ENCODE measurements around the gene APOH. TPM values are rescaled to one million over a fixed set of nuclear protein-coding genes. Genes with fewer than 3 reads are reported as not detected.

The APOH gene
- total and polyA plus RNA-seq, 4 donors, result 0.39 to 15.4 (median 4.8) TPM

DNA sequence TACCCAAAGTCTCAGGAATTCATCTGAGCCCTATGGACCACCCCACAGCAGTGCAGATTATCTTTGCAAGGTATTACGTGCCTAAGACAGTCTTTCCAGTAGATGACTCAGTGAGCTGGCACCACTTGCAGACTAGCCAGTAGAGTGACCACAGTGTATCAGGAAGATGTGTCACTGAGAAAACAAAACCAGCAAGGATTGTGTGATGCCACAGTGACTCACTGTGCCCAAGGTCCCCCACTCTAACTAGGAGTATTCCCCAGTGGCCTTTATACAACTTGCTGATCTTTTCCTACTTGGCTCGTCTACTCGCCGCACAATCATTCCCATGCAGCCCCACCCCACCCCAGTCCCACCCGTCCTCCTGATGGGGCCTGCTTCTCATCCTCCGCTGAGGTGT, 46.4 kb upstream of the APOH start:
- Histone ChIP-seq H3K36me3 (ENCODE audit: control insufficient read depth in 4 of 4, insufficient read depth in 4 of 4, low read length in 4 of 4) (no peaks in the 10 kb centered on the region), H3K9me3 (ENCODE audit: control insufficient read depth in 4 of 4, insufficient read depth in 3 of 4, low read length in 3 of 4) (peaks cover 0 to 2% (median 0%) of the 10 kb centered on the region in 4 donors), H3K9ac (ENCODE audit: insufficient read depth in 1 of 2, low read length in 2 of 2) (no peak overlapping the region), H3K4me3 (no peak overlapping the region), H3K4me1 (ENCODE audit: control insufficient read depth in 5 of 5, insufficient read depth in 5 of 5, low read length in 5 of 5) (peaks cover 0 to 4% (median 0%) of the 10 kb centered on the region in 5 donors), H3K27ac (ENCODE audit: low read depth in 1 of 2, low read length in 1 of 2) (no peak overlapping the region), H3K27me3 (ENCODE audit: control insufficient read depth in 3 of 3, insufficient read depth in 3 of 3, low read length in 2 of 3) (no peaks in the 10 kb centered on the region)
- ATAC-seq (ENCODE audit: insufficient read depth, low FRiP score) (no peak), DNase-seq (no peak)
- TF ChIP-seq, protein P1, sequence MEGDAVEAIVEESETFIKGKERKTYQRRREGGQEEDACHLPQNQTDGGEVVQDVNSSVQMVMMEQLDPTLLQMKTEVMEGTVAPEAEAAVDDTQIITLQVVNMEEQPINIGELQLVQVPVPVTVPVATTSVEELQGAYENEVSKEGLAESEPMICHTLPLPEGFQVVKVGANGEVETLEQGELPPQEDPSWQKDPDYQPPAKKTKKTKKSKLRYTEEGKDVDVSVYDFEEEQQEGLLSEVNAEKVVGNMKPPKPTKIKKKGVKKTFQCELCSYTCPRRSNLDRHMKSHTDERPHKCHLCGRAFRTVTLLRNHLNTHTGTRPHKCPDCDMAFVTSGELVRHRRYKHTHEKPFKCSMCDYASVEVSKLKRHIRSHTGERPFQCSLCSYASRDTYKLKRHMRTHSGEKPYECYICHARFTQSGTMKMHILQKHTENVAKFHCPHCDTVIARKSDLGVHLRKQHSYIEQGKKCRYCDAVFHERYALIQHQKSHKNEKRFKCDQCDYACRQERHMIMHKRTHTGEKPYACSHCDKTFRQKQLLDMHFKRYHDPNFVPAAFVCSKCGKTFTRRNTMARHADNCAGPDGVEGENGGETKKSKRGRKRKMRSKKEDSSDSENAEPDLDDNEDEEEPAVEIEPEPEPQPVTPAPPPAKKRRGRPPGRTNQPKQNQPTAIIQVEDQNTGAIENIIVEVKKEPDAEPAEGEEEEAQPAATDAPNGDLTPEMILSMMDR (IDR thresholded peaks at IDR 0.05; ENCODE audit: control extremely low read depth, extremely low read depth), result no peak
- 72 to 88% methylated on average over 6 of the region's 6 CpGs for WGBS, 2 donors

DNA sequence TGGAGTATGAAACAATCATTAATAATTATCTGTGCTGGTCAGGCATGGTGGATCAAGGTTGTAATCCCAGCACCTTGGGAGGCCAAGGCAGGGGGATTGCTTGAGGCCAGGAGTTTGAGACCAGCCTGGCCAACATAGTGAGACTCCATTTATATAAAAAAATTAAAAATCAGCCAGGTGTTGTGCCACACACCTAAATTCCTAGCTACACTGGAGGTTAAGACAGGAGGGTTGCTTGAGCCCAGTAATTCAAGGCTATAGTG, 44.3 kb upstream of the APOH start:
- Histone ChIP-seq H3K9me3 (ENCODE audit: control insufficient read depth in 4 of 4, insufficient read depth in 3 of 4, low read length in 3 of 4) (peaks cover 0 to 4% (median 0%) of the 10 kb centered on the region in 4 donors), H3K27me3 (ENCODE audit: control insufficient read depth in 3 of 3, insufficient read depth in 3 of 3, low read length in 2 of 3) (no peaks in the 10 kb centered on the region), H3K9ac (ENCODE audit: insufficient read depth in 1 of 2, low read length in 2 of 2) (no peak overlapping the region), H3K27ac (ENCODE audit: low read depth in 1 of 2, low read length in 1 of 2) (no peak overlapping the region), H3K4me3 (no peak overlapping the region), H3K36me3 (ENCODE audit: control insufficient read depth in 4 of 4, insufficient read depth in 4 of 4, low read length in 4 of 4) (no peaks in the 10 kb centered on the region), H3K4me1 (ENCODE audit: control insufficient read depth in 5 of 5, insufficient read depth in 5 of 5, low read length in 5 of 5) (peaks cover 0 to 4% (median 0%) of the 10 kb centered on the region in 5 donors)
- ATAC-seq (ENCODE audit: insufficient read depth, low FRiP score), result no peak
- DNase-seq, result no peak
- TF ChIP-seq, protein P1 (IDR thresholded peaks at IDR 0.05; ENCODE audit: control extremely low read depth, extremely low read depth), result no peak

DNA sequence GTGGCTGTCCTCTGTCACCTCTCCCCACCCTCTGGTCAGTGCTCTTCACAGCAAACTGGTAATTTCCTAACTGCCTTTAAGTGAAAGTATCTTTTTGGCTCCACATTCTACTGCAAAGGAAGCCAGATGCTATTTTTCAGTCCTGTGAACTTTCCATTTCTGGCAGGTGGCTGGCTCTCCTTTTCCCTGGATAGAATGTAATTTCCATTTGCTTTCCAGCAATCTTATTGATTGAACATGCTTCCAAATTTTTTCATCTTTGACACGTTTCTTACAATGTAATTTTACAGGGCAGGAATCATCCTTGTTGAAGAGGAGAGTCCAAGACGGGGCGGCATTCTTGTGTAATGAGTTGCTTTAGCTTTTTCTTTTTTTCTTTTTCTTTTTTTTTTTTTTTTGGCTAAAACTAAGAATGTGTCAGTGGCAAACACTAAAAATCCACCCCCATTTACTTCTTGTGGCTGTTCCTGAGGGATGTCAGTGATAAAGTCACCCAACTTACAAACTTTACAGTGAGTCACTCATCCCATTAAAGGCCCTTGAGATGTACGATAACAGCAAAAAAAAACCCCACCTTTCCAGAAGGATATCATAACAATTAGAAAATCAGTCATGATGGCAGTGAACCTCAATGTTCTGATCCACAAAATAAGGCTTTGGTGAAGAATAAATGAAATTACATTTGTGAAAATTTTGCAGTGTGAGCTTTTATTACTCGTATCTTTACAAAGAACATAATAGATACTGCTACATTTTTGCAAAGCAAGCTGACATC, 43.8 kb upstream of the APOH start:
- peaks cover 0 to 4% (median 0%) of the 10 kb centered on the region in 4 donors for H3K9me3 ChIP-seq (ENCODE audit: control insufficient read depth in 4 of 4, insufficient read depth in 3 of 4, low read length in 3 of 4)
- no peaks in the 10 kb centered on the region for H3K36me3 ChIP-seq (ENCODE audit: control insufficient read depth in 4 of 4, insufficient read depth in 4 of 4, low read length in 4 of 4)
- peaks cover 0 to 4% (median 0%) of the 10 kb centered on the region in 5 donors for H3K4me1 ChIP-seq (ENCODE audit: control insufficient read depth in 5 of 5, insufficient read depth in 5 of 5, low read length in 5 of 5)
- peak; percentile 35 for ATAC-seq (ENCODE audit: insufficient read depth, low FRiP score)
- no peak overlapping the region for H3K4me3 ChIP-seq
- WGBS, 2 donors, result 54 to 69% methylated on average over 5 of the region's 5 CpGs
- no peaks in the 10 kb centered on the region for H3K27me3 ChIP-seq (ENCODE audit: control insufficient read depth in 3 of 3, insufficient read depth in 3 of 3, low read length in 2 of 3)
- H3K27ac ChIP-seq (ENCODE audit: low read depth in 1 of 2, low read length in 1 of 2), result no peak overlapping the region
- DNase-seq, result peak in 1 of 3 donors; percentile 16
- TF ChIP-seq, protein P1 (IDR thresholded peaks at IDR 0.05; ENCODE audit: control extremely low read depth, extremely low read depth), result no peak
- no peak overlapping the region for H3K9ac ChIP-seq (ENCODE audit: insufficient read depth in 1 of 2, low read length in 2 of 2)

DNA sequence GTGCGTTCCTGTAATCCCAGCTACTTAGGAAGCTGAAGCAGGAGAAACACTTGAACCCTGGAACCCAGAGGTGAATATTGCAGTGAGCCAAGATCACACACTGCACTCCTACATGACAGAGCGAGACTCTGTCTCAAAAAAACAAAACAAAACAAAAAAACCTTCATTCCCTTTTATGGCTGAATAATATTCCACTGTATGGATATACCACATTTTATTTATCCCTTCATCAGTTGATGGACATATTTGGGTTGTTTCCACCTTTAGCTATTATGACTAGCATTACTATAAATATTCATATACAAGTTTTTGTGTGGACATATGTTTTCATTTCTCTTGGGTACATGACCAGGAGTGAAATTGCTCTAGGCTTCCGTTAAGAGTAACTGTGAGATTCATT, 42.3 kb upstream of the APOH start:
- H3K36me3 ChIP-seq (ENCODE audit: control insufficient read depth in 4 of 4, insufficient read depth in 4 of 4, low read length in 4 of 4), result no peaks in the 10 kb centered on the region
- H3K9ac ChIP-seq (ENCODE audit: insufficient read depth in 1 of 2, low read length in 2 of 2), result no peak overlapping the region
- peaks cover 0 to 4% (median 0%) of the 10 kb centered on the region in 5 donors for H3K4me1 ChIP-seq (ENCODE audit: control insufficient read depth in 5 of 5, insufficient read depth in 5 of 5, low read length in 5 of 5)
- H3K27ac ChIP-seq (ENCODE audit: low read depth in 1 of 2, low read length in 1 of 2), result no peak overlapping the region
- H3K27me3 ChIP-seq (ENCODE audit: control insufficient read depth in 3 of 3, insufficient read depth in 3 of 3, low read length in 2 of 3), result no peaks in the 10 kb centered on the region
- H3K4me3 ChIP-seq, result no peak overlapping the region
- no peak for ATAC-seq (ENCODE audit: insufficient read depth, low FRiP score)
- TF ChIP-seq, protein P1 (IDR thresholded peaks at IDR 0.05; ENCODE audit: control extremely low read depth, extremely low read depth), result no peak
- peaks cover 0 to 4% (median 0%) of the 10 kb centered on the region in 4 donors for H3K9me3 ChIP-seq (ENCODE audit: control insufficient read depth in 4 of 4, insufficient read depth in 3 of 4, low read length in 3 of 4)
- WGBS, 2 donors, result 93 to 95% methylated on average over 3 of the region's 3 CpGs
- no peak for DNase-seq
